ENCODE data around the gene SST.

SST gene

GRCh38 chr3:187700249-187700648 lies 30.1 kb upstream of the SST start:
- DNase-seq = no peak
- intact Hi-C loops (cut with DNase I; ENCODE audit: low total_unique reads) = no loop called here

DNA sequence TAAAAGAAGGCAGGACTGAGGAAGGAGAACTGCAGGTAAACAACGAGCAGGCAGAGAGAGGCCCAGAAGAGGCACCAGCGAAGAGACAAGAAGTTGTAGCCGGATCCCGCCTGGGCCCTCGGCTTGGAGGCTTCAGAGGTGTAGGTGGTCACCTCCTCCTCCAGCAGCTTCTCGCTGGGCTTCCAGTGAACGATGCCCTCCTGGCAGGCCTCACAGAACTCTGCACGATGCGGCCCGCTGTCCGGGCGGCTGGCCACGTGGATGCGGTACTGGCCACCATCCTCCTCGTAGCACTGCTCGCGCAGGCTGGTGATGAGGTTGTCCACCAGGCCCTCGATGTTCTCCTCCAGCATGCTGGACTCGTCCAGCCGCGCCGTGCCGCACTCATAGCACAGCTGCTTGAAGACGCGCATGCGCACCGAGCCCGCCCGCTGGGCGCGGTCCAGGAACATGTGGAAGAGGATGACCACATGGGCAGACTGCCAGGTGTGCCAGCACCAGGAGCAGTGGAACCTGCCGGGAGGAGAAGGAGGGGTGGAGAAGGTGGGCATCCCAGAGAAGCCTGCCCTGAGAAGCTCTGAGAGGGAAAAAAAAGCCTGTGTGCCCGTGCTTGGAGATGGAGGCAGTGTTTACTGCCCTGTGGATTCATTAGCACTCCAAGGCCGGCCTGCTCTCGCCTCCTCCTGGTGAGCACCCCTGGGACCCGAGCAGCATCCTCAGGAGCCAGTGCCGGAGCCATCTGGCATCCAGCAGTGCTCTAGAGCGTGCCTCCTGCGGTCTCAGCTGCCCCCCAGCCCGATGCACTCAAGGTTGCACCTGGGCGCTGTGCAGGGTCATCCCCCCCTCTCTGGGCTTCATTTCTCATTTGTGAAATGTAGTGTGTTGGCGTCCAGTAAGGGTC lies 28.6 kb upstream of the SST start:
- TF ChIP-seq CTCF (IDR thresholded peaks at IDR 0.05) = no peak
- Histone ChIP-seq H3K9me3 (no peaks in the 10 kb centered on the region), H3K4me3 (no peak overlapping the region), H3K27ac (no peak overlapping the region), H3K4me1 (no peaks in the 10 kb centered on the region), H3K36me3 (no peaks in the 10 kb centered on the region), H3K27me3 (no peaks in the 10 kb centered on the region)
- intact Hi-C loops (cut with DNase I; ENCODE audit: low total_unique reads) = no loop called here
- no peak for DNase-seq

More at GRCh38 chr3:187700249-187700648, 30.1 kb upstream of the SST start:
- peaks cover 0 to 5% (median 0%) of the 10 kb centered on the region in 4 donors for H3K4me1 ChIP-seq
- no peaks in the 10 kb centered on the region for H3K9me3 ChIP-seq
- no peak overlapping the region for H3K27ac ChIP-seq
- H3K36me3 ChIP-seq = no peaks in the 10 kb centered on the region
- TF ChIP-seq CTCF (IDR thresholded peaks at IDR 0.05) = no peak
- no peaks in the 10 kb centered on the region for H3K27me3 ChIP-seq
- no peak overlapping the region for H3K4me3 ChIP-seq

- no peaks in the 10 kb centered on the region for H3K9me3 ChIP-seq
- no peak for TF ChIP-seq CTCF (IDR thresholded peaks at IDR 0.05)
- intact Hi-C loops (cut with DNase I; ENCODE audit: low total_unique reads) = no loop called here
- no peak overlapping the region for H3K27ac ChIP-seq
- H3K36me3 ChIP-seq = no peaks in the 10 kb centered on the region
- no peaks in the 10 kb centered on the region for H3K4me1 ChIP-seq
- no peak for DNase-seq
- H3K27me3 ChIP-seq = peaks cover 0 to 3% of the 10 kb centered on the region in 2 donors
- no peak overlapping the region for H3K4me3 ChIP-seq
Measured at GRCh38 chr3:187696021-187696420, 25.8 kb upstream of the SST start.

GRCh38 chr3:187695449-187695848 lies 25.3 kb upstream of the SST start:
- H3K27me3 ChIP-seq = peaks cover 0 to 3% of the 10 kb centered on the region in 2 donors
- no peaks in the 10 kb centered on the region for H3K36me3 ChIP-seq
- DNase-seq = no peak
- no peaks in the 10 kb centered on the region for H3K4me1 ChIP-seq
- no peak overlapping the region for H3K27ac ChIP-seq
- intact Hi-C loops (cut with DNase I; ENCODE audit: low total_unique reads) = no loop called here
- H3K9me3 ChIP-seq = no peaks in the 10 kb centered on the region
- H3K4me3 ChIP-seq = no peak overlapping the region
- TF ChIP-seq CTCF (IDR thresholded peaks at IDR 0.05) = no peak

- DNase-seq = no peak
- Histone ChIP-seq H3K36me3 (no peaks in the 10 kb centered on the region), H3K27ac (no peak overlapping the region), H3K9me3 (no peaks in the 10 kb centered on the region), H3K4me1 (no peaks in the 10 kb centered on the region), H3K4me3 (no peak overlapping the region), H3K27me3 (peaks cover 0 to 3% of the 10 kb centered on the region in 2 donors)
- intact Hi-C loops (cut with DNase I; ENCODE audit: low total_unique reads) = no loop called here
- TF ChIP-seq CTCF (IDR thresholded peaks at IDR 0.05) = no peak
Measured at GRCh38 chr3:187694801-187695200, 24.6 kb upstream of the SST start.

All from tibial artery (tissue), 4 donors.